ENCODE data around the gene C10orf95.

C10orf95 gene

GRCh38 chr10:102493771-102494170, 42.4 kb upstream of the C10orf95 start:
- H2BK15ac ChIP-seq (ENCODE audit: low read depth, poor library complexity, severe bottlenecking), result no peak overlapping the region
- H3K9me3 ChIP-seq (ENCODE audit: control insufficient read depth, low read length), result no peaks in the 10 kb centered on the region
- 98% methylated on average over 2 of the region's 2 CpGs for WGBS
- H3K9ac ChIP-seq (ENCODE audit: low read length), result peak overlapping the region; percentile 5
- peak overlapping the region in 1 of 2 experiments; percentile 67 for H3K23ac ChIP-seq (ENCODE audit: low read length in 2 of 2)
- H3K36me3 ChIP-seq (ENCODE audit: control insufficient read depth in 1 of 2, insufficient read depth in 2 of 2, low read depth in 1 of 2, low read length in 2 of 2), result peaks cover 23 to 32% of the 10 kb centered on the region in 2 experiments
- no peak overlapping the region for H3K18ac ChIP-seq (ENCODE audit: low read depth in 1 of 2, low read length in 2 of 2)
- H2AFZ ChIP-seq (ENCODE audit: low read depth, low read length), result no peak overlapping the region
- no peak for DNase-seq
- no peak overlapping the region for H3K27ac ChIP-seq (ENCODE audit: low read length, poor library complexity, severe bottlenecking)
- H3K4me2 ChIP-seq (ENCODE audit: low read length, poor library complexity, severe bottlenecking), result no peak overlapping the region
- no peak overlapping the region for H2BK5ac ChIP-seq (ENCODE audit: low read depth, low read length, poor library complexity, severe bottlenecking)
- no peaks in the 10 kb centered on the region for H3K27me3 ChIP-seq (ENCODE audit: control insufficient read depth in 1 of 2, insufficient read depth in 1 of 2, low read length in 2 of 2)
- H3K4me3 ChIP-seq (ENCODE audit: insufficient read depth in 1 of 2, low read depth in 1 of 2, low read length in 2 of 2), result no peak overlapping the region
- H3K79me1 ChIP-seq (replicated peaks; ENCODE audit: low read length, poor library complexity, severe bottlenecking), result peaks cover 1% of the 10 kb centered on the region
- no peak overlapping the region for H4K8ac ChIP-seq (ENCODE audit: low read length)
- no peak overlapping the region for H3K4ac ChIP-seq (ENCODE audit: low read depth in 1 of 2, low read length in 2 of 2)
- peaks cover 15% of the 10 kb centered on the region for H3K4me1 ChIP-seq (ENCODE audit: control insufficient read depth, insufficient read depth, low read depth, low read length)
- no peak overlapping the region for H4K91ac ChIP-seq (ENCODE audit: low read length)
- H2AK5ac ChIP-seq (ENCODE audit: low read length, severe bottlenecking), result no peak overlapping the region
- no peak overlapping the region for H2BK12ac ChIP-seq (ENCODE audit: low read length in 2 of 2)
- no peak overlapping the region for H3K14ac ChIP-seq (ENCODE audit: low read length in 2 of 2)
- no peak overlapping the region for H2BK120ac ChIP-seq (ENCODE audit: low read depth, low read length)

GRCh38 chr10:102492983-102493382, 41.6 kb upstream of the C10orf95 start:
- H3K18ac ChIP-seq (ENCODE audit: low read depth in 1 of 2, low read length in 2 of 2), result no peak overlapping the region
- H3K9me3 ChIP-seq (ENCODE audit: control insufficient read depth, low read length), result no peaks in the 10 kb centered on the region
- H3K4me3 ChIP-seq (ENCODE audit: insufficient read depth in 1 of 2, low read depth in 1 of 2, low read length in 2 of 2), result peak overlapping the region in 1 of 2 experiments; percentile 8
- H3K4ac ChIP-seq (ENCODE audit: low read depth in 1 of 2, low read length in 2 of 2), result no peak overlapping the region
- H2BK5ac ChIP-seq (ENCODE audit: low read depth, low read length, poor library complexity, severe bottlenecking), result no peak overlapping the region
- no peak overlapping the region for H3K27ac ChIP-seq (ENCODE audit: low read length, poor library complexity, severe bottlenecking)
- WGBS, result 81% methylated on average over 2 of the region's 2 CpGs
- H2BK120ac ChIP-seq (ENCODE audit: low read depth, low read length), result no peak overlapping the region
- peaks cover 6% of the 10 kb centered on the region for H3K79me1 ChIP-seq (replicated peaks; ENCODE audit: low read length, poor library complexity, severe bottlenecking)
- no peaks in the 10 kb centered on the region for H3K27me3 ChIP-seq (ENCODE audit: control insufficient read depth in 1 of 2, insufficient read depth in 1 of 2, low read length in 2 of 2)
- H3K36me3 ChIP-seq (ENCODE audit: control insufficient read depth in 1 of 2, insufficient read depth in 2 of 2, low read depth in 1 of 2, low read length in 2 of 2), result peaks cover 31 to 40% of the 10 kb centered on the region in 2 experiments
- DNase-seq, result no peak
- H2BK15ac ChIP-seq (ENCODE audit: low read depth, poor library complexity, severe bottlenecking), result no peak overlapping the region
- peak overlapping the region; percentile 5 for H3K9ac ChIP-seq (ENCODE audit: low read length)
- H2AFZ ChIP-seq (ENCODE audit: low read depth, low read length), result no peak overlapping the region
- no peak overlapping the region for H4K8ac ChIP-seq (ENCODE audit: low read length)
- H3K4me1 ChIP-seq (ENCODE audit: control insufficient read depth, insufficient read depth, low read depth, low read length), result peaks cover 15% of the 10 kb centered on the region
- H3K14ac ChIP-seq (ENCODE audit: low read length in 2 of 2), result no peak overlapping the region
- H2AK5ac ChIP-seq (ENCODE audit: low read length, severe bottlenecking), result no peak overlapping the region
- no peak overlapping the region for H3K4me2 ChIP-seq (ENCODE audit: low read length, poor library complexity, severe bottlenecking)
- H3K23ac ChIP-seq (ENCODE audit: low read length in 2 of 2), result no peak overlapping the region
- H4K91ac ChIP-seq (ENCODE audit: low read length), result no peak overlapping the region
- no peak overlapping the region for H2BK12ac ChIP-seq (ENCODE audit: low read length in 2 of 2)

GRCh38 chr10:102492344-102492939, 41.1 kb upstream of the C10orf95 start:
- Histone ChIP-seq H3K4me2 (ENCODE audit: low read length, poor library complexity, severe bottlenecking) (no peak overlapping the region), H3K14ac (ENCODE audit: low read length in 2 of 2) (no peak overlapping the region), H2BK120ac (ENCODE audit: low read depth, low read length) (no peak overlapping the region), H3K79me1 (replicated peaks; ENCODE audit: low read length, poor library complexity, severe bottlenecking) (peaks cover 6% of the 10 kb centered on the region), H4K91ac (ENCODE audit: low read length) (no peak overlapping the region), H4K8ac (ENCODE audit: low read length) (no peak overlapping the region), H3K4ac (ENCODE audit: low read depth in 1 of 2, low read length in 2 of 2) (no peak overlapping the region), H2BK5ac (ENCODE audit: low read depth, low read length, poor library complexity, severe bottlenecking) (no peak overlapping the region), H3K4me3 (ENCODE audit: insufficient read depth in 1 of 2, low read depth in 1 of 2, low read length in 2 of 2) (no peak overlapping the region), H3K27me3 (ENCODE audit: control insufficient read depth in 1 of 2, insufficient read depth in 1 of 2, low read length in 2 of 2) (no peaks in the 10 kb centered on the region), H3K4me1 (ENCODE audit: control insufficient read depth, insufficient read depth, low read depth, low read length) (peaks cover 15% of the 10 kb centered on the region), H2AFZ (ENCODE audit: low read depth, low read length) (no peak overlapping the region), H3K27ac (ENCODE audit: low read length, poor library complexity, severe bottlenecking) (no peak overlapping the region), H2AK5ac (ENCODE audit: low read length, severe bottlenecking) (no peak overlapping the region), H3K23ac (ENCODE audit: low read length in 2 of 2) (no peak overlapping the region), H2BK15ac (ENCODE audit: low read depth, poor library complexity, severe bottlenecking) (no peak overlapping the region), H3K9me3 (ENCODE audit: control insufficient read depth, low read length) (no peaks in the 10 kb centered on the region), H3K9ac (ENCODE audit: low read length) (peak overlapping the region; percentile 5), H2BK12ac (ENCODE audit: low read length in 2 of 2) (no peak overlapping the region), H3K18ac (ENCODE audit: low read depth in 1 of 2, low read length in 2 of 2) (no peak overlapping the region), H3K36me3 (ENCODE audit: control insufficient read depth in 1 of 2, insufficient read depth in 2 of 2, low read depth in 1 of 2, low read length in 2 of 2) (peaks cover 35 to 43% of the 10 kb centered on the region in 2 experiments)
- no peak for DNase-seq
- 97% methylated on average over 5 of the region's 7 CpGs for WGBS

- no peak overlapping the region for H2BK15ac ChIP-seq (ENCODE audit: low read depth, poor library complexity, severe bottlenecking)
- no peak overlapping the region for H2BK120ac ChIP-seq (ENCODE audit: low read depth, low read length)
- no peaks in the 10 kb centered on the region for H3K9me3 ChIP-seq (ENCODE audit: control insufficient read depth, low read length)
- no peak for DNase-seq
- no peak overlapping the region for H4K8ac ChIP-seq (ENCODE audit: low read length)
- peaks cover 14% of the 10 kb centered on the region for H3K4me1 ChIP-seq (ENCODE audit: control insufficient read depth, insufficient read depth, low read depth, low read length)
- no peak overlapping the region for H3K9ac ChIP-seq (ENCODE audit: low read length)
- H3K14ac ChIP-seq (ENCODE audit: low read length in 2 of 2), result no peak overlapping the region
- peaks cover 47 to 51% of the 10 kb centered on the region in 2 experiments for H3K36me3 ChIP-seq (ENCODE audit: control insufficient read depth in 1 of 2, insufficient read depth in 2 of 2, low read depth in 1 of 2, low read length in 2 of 2)
- H3K4ac ChIP-seq (ENCODE audit: low read depth in 1 of 2, low read length in 2 of 2), result no peak overlapping the region
- peaks cover 13% of the 10 kb centered on the region for H3K79me1 ChIP-seq (replicated peaks; ENCODE audit: low read length, poor library complexity, severe bottlenecking)
- no peaks in the 10 kb centered on the region for H3K27me3 ChIP-seq (ENCODE audit: control insufficient read depth in 1 of 2, insufficient read depth in 1 of 2, low read length in 2 of 2)
- H3K4me3 ChIP-seq (ENCODE audit: insufficient read depth in 1 of 2, low read depth in 1 of 2, low read length in 2 of 2), result no peak overlapping the region
- no peak overlapping the region for H2AK5ac ChIP-seq (ENCODE audit: low read length, severe bottlenecking)
- H2AFZ ChIP-seq (ENCODE audit: low read depth, low read length), result no peak overlapping the region
- H2BK5ac ChIP-seq (ENCODE audit: low read depth, low read length, poor library complexity, severe bottlenecking), result no peak overlapping the region
- H3K18ac ChIP-seq (ENCODE audit: low read depth in 1 of 2, low read length in 2 of 2), result no peak overlapping the region
- H3K4me2 ChIP-seq (ENCODE audit: low read length, poor library complexity, severe bottlenecking), result no peak overlapping the region
- 100% methylated on average over 2 of the region's 4 CpGs for WGBS
- no peak overlapping the region for H3K27ac ChIP-seq (ENCODE audit: low read length, poor library complexity, severe bottlenecking)
- H4K91ac ChIP-seq (ENCODE audit: low read length), result no peak overlapping the region
- H3K23ac ChIP-seq (ENCODE audit: low read length in 2 of 2), result no peak overlapping the region
- no peak overlapping the region for H2BK12ac ChIP-seq (ENCODE audit: low read length in 2 of 2)
Measured at GRCh38 chr10:102491136-102491535, 39.8 kb upstream of the C10orf95 start.
